ENCODE measurements around the gene ALDH3A1. TPM values are rescaled to one million over a fixed set of nuclear protein-coding genes. Genes with fewer than 3 reads are reported as not detected.

ALDH3A1 gene
- total RNA-seq, 1 experiment from 2014 or later, result 0.24 TPM

GRCh38 chr17:19713462-19713861 lies 34.6 kb downstream of the ALDH3A1 start:
- H3K27me3 ChIP-seq (ENCODE audit: control insufficient read depth, insufficient read depth, low read length), result no peaks in the 10 kb centered on the region
- peak; percentile 89 for DNase-seq
- no peak overlapping the region for H3K4me3 ChIP-seq (ENCODE audit: insufficient read depth, low read depth, low read length)
- H3K36me3 ChIP-seq (replicated peaks; ENCODE audit: control insufficient read depth, insufficient read depth, low read length), result no peaks in the 10 kb centered on the region

GRCh38 chr17:19712436-19713004 lies 35.6 kb downstream of the ALDH3A1 start:
- no peaks in the 10 kb centered on the region for H3K36me3 ChIP-seq (replicated peaks; ENCODE audit: control insufficient read depth, insufficient read depth, low read length)
- DNase-seq, result peak; percentile 65
- H3K4me3 ChIP-seq (ENCODE audit: insufficient read depth, low read depth, low read length), result no peak overlapping the region
- H3K27me3 ChIP-seq (ENCODE audit: control insufficient read depth, insufficient read depth, low read length), result no peaks in the 10 kb centered on the region

GRCh38 chr17:19709841-19710240 lies 38.3 kb downstream of the ALDH3A1 start:
- Histone ChIP-seq H3K27me3 (ENCODE audit: control insufficient read depth, insufficient read depth, low read length) (no peaks in the 10 kb centered on the region), H3K36me3 (replicated peaks; ENCODE audit: control insufficient read depth, insufficient read depth, low read length) (no peaks in the 10 kb centered on the region), H3K4me3 (ENCODE audit: insufficient read depth, low read depth, low read length) (no peak overlapping the region)
- peak; percentile 20 for DNase-seq

- Histone ChIP-seq H3K27me3 (ENCODE audit: control insufficient read depth, insufficient read depth, low read length) (no peaks in the 10 kb centered on the region), H3K36me3 (replicated peaks; ENCODE audit: control insufficient read depth, insufficient read depth, low read length) (no peaks in the 10 kb centered on the region), H3K4me3 (ENCODE audit: insufficient read depth, low read depth, low read length) (no peak overlapping the region)
- DNase-seq, result peak; percentile 33
Observed at GRCh38 chr17:19708431-19709175, 39.5 kb downstream of the ALDH3A1 start.

- H3K36me3 ChIP-seq (replicated peaks; ENCODE audit: control insufficient read depth, insufficient read depth, low read length), result no peaks in the 10 kb centered on the region
- peak; percentile 26 for DNase-seq
Observed at GRCh38 chr17:19707728-19708221, 40.3 kb downstream of the ALDH3A1 start.

GRCh38 chr17:19706791-19707727 lies 41.0 kb downstream of the ALDH3A1 start:
- Histone ChIP-seq H3K27me3 (ENCODE audit: control insufficient read depth, insufficient read depth, low read length) (no peaks in the 10 kb centered on the region), H3K36me3 (replicated peaks; ENCODE audit: control insufficient read depth, insufficient read depth, low read length) (no peaks in the 10 kb centered on the region), H3K4me3 (ENCODE audit: insufficient read depth, low read depth, low read length) (no peak overlapping the region)
- DNase-seq, result peak; percentile 65

More at GRCh38 chr17:19707728-19708221, 40.3 kb downstream of the ALDH3A1 start:
- no peak overlapping the region for H3K4me3 ChIP-seq (ENCODE audit: insufficient read depth, low read depth, low read length)
- no peaks in the 10 kb centered on the region for H3K27me3 ChIP-seq (ENCODE audit: control insufficient read depth, insufficient read depth, low read length)

GRCh38 chr17:19705771-19706770 lies 42.0 kb downstream of the ALDH3A1 start:
- Histone ChIP-seq H3K36me3 (replicated peaks; ENCODE audit: control insufficient read depth, insufficient read depth, low read length) (no peaks in the 10 kb centered on the region), H3K27me3 (ENCODE audit: control insufficient read depth, insufficient read depth, low read length) (no peaks in the 10 kb centered on the region), H3K4me3 (ENCODE audit: insufficient read depth, low read depth, low read length) (no peak overlapping the region)
- peak; percentile 75 for DNase-seq

GRCh38 chr17:19705201-19705600 lies 42.9 kb downstream of the ALDH3A1 start:
- Histone ChIP-seq H3K36me3 (replicated peaks; ENCODE audit: control insufficient read depth, insufficient read depth, low read length) (no peaks in the 10 kb centered on the region), H3K27me3 (ENCODE audit: control insufficient read depth, insufficient read depth, low read length) (no peaks in the 10 kb centered on the region), H3K4me3 (ENCODE audit: insufficient read depth, low read depth, low read length) (no peak overlapping the region)
- peak; percentile 47 for DNase-seq

- no peaks in the 10 kb centered on the region for H3K36me3 ChIP-seq (replicated peaks; ENCODE audit: control insufficient read depth, insufficient read depth, low read length)
- peak; percentile 78 for DNase-seq
Observed at GRCh38 chr17:19703828-19704613, 44.1 kb downstream of the ALDH3A1 start.

GRCh38 chr17:19703106-19703827 lies 44.8 kb downstream of the ALDH3A1 start:
- DNase-seq, result peak; percentile 39
- H3K27me3 ChIP-seq (ENCODE audit: control insufficient read depth, insufficient read depth, low read length), result no peaks in the 10 kb centered on the region
- H3K36me3 ChIP-seq (replicated peaks; ENCODE audit: control insufficient read depth, insufficient read depth, low read length), result no peaks in the 10 kb centered on the region
- no peak overlapping the region for H3K4me3 ChIP-seq (ENCODE audit: insufficient read depth, low read depth, low read length)

More at GRCh38 chr17:19703828-19704613, 44.1 kb downstream of the ALDH3A1 start:
- Histone ChIP-seq H3K27me3 (ENCODE audit: control insufficient read depth, insufficient read depth, low read length) (no peaks in the 10 kb centered on the region), H3K4me3 (ENCODE audit: insufficient read depth, low read depth, low read length) (no peak overlapping the region)

GRCh38 chr17:19702217-19702641 lies 45.9 kb downstream of the ALDH3A1 start:
- no peak for DNase-seq
- no peaks in the 10 kb centered on the region for H3K36me3 ChIP-seq (replicated peaks; ENCODE audit: control insufficient read depth, insufficient read depth, low read length)
- no peak overlapping the region for H3K4me3 ChIP-seq (ENCODE audit: insufficient read depth, low read depth, low read length)

More at GRCh38 chr17:19702217-19702641, 45.9 kb downstream of the ALDH3A1 start:
- no peaks in the 10 kb centered on the region for H3K27me3 ChIP-seq (ENCODE audit: control insufficient read depth, insufficient read depth, low read length)

Data from H7 (cell line).